Erythroblast (primary cell): ENCODE results near the gene GFOD1.

Experiments used
- GATA1 ChIP-seq: IDR thresholded peaks from 2 replicates; pipeline ENCODE4 v1.6.1; 2011; ENCODE audit warnings: low read depth, mild to moderate bottlenecking, control low read depth, low read length, moderate library complexity
- POLR2A ChIP-seq: IDR thresholded peaks from 2 replicates; pipeline ENCODE4 v1.6.1; 2011; ENCODE audit warnings: mild to moderate bottlenecking, low read length

GRCh38 chr6:13404892-13405254 is 82.5 kb downstream of the GFOD1 start:
- TF ChIP-seq POLR2A (no peak), GATA1 (no peak)
